Spleen (tissue), 13 donors: ENCODE results near the gene DDX60. TPM values are rescaled to one million over a fixed set of nuclear protein-coding genes. Genes with fewer than 3 reads are reported as not detected.

Experiments
- DNase-seq: peaks from one replicate; pipeline ENCODE4 v3.0.0-alpha.2; 2020
- H3K27ac ChIP-seq, 8 donors: fragments of 200-600 bp; sonication (generic) in 7 of 8; 1 replicate in 4 of 8; 2 replicates in 4 of 8; pipeline versions ENCODE4 v1.5.0 to v1.8.0; 2016 to 2021; ENCODE audit warnings: inconsistent platforms in 4 of 8, mild to moderate bottlenecking in 4 of 8, moderate library complexity in 1 of 8
- H3K27me3 ChIP-seq, 7 donors: fragments of 200-600 bp; sonication (generic) in 6 of 7; replicated peaks in 1 of 7; 1 replicate in 4 of 7; 2 replicates in 3 of 7; pipeline versions ENCODE4 v1.5.0 to v1.8.0; 2016 to 2021; ENCODE audit warnings: inconsistent platforms in 3 of 7, mild to moderate bottlenecking in 1 of 7
- H3K36me3 ChIP-seq, 6 donors: fragments of 200-600 bp; sonication (generic) in 5 of 6; 1 replicate in 4 of 6; 2 replicates in 2 of 6; pipeline versions ENCODE4 v1.5.0 to v1.8.0; 2016 to 2021; ENCODE audit warnings: inconsistent platforms in 2 of 6
- H3K4me1 ChIP-seq, 6 donors: fragments of 200-600 bp; sonication (generic) in 5 of 6; 1 replicate in 3 of 6; 2 replicates in 3 of 6; pipeline versions ENCODE4 v1.5.0 to v1.8.0; 2016 to 2021; ENCODE audit warnings: inconsistent platforms in 3 of 6
- H3K4me3 ChIP-seq, 8 donors: fragments of 200-600 bp; sonication (generic) in 7 of 8; 1 replicate in 4 of 8; 2 replicates in 4 of 8; pipeline versions ENCODE4 v1.5.0 to v1.8.0; 2016 to 2021; ENCODE audit warnings: inconsistent platforms in 4 of 8, mild to moderate bottlenecking in 4 of 8, moderate library complexity in 2 of 8
- H3K9me3 ChIP-seq, 8 donors: fragments of 200-600 bp; sonication (generic) in 7 of 8; 1 replicate in 4 of 8; 2 replicates in 4 of 8; pipeline versions ENCODE4 v1.5.0 to v1.8.0; 2016 to 2021; ENCODE audit warnings: inconsistent platforms in 4 of 8
- POLR2A ChIP-seq, 3 donors: fragments of 450-650 bp; IDR thresholded peaks; one replicate each; pipeline ENCODE4 v1.5.1; 2017; ENCODE audit warnings: antibody characterized with exemption in 3 of 3, mild to moderate bottlenecking in 1 of 3
- POLR2AphosphoS5 ChIP-seq, 3 donors: sonication (generic); formaldehyde crosslinking; IDR thresholded peaks; one replicate each; pipeline ENCODE4 v1.5.1; 2017; ENCODE audit warnings: antibody characterized with exemption in 3 of 3
- whole genome bisulfite sequencing, 5 donors: extraction: QIAGEN DNeasy Blood & Tissue Kit in 3 of 5; methylation state at CpG; one replicate each; pipeline versions ENCODE4 v1.1.5 to v1.1.7; 2013 to 2018; 5-methylcytosine and 5-hydroxymethylcytosine counted together
- intact Hi-C: fragments of 100-400 bp; cut with DNase I; formaldehyde crosslinking; loops from one replicate; pipeline ENCODE4 v1.15.0; 2023; ENCODE audit warnings: low total_unique reads
- long read RNA-seq, 2 donors: transcript quantifications; one replicate each; lab custom pipeline, GENCODE V29; 2026
- polyA plus RNA-seq, 3 donors: library from polyadenylated mRNA; stranded (reverse); fragments of 200-250 nt; gene quantifications; one replicate each; pipeline ENCODE4 v1.2.1, GENCODE V29; 2013
- total RNA-seq, 7 donors: library from RNA; depleted of rRNA in 3 of 7; stranded (reverse); fragments of >200 nt in 3 of 7; fragmentation: NEBNext Ultra II Directional in 4 of 7; extraction: Animal tissue kit (Norgen Biotek cat#: 25700) in 4 of 7; gene quantifications; one replicate each; pipeline versions ENCODE4 v1.1.0 to v1.2.1, GENCODE V29; 2016 to 2021
- TF ChIP-seq, protein P1 (sequence below), 11 experiments: fragments of 200-600 bp in 7 of 11; fragments of 450-650 bp in 4 of 11; sonication (generic) in 4 of 11; IDR thresholded peaks in 8 of 11; conservative IDR thresholded peaks in 3 of 11; 1 replicate in 7 of 11; 2 replicates in 4 of 11; pipeline versions ENCODE4 v1.4.0 to v1.8.0; 2016 to 2021; ENCODE audit warnings: antibody characterized with exemption in 11 of 11, inconsistent platforms in 4 of 11, mild to moderate bottlenecking in 1 of 11
- donor health status: healthy with polysubstance abuse.
- donor health status: DM: no; HTN: no; CAD: no; lungs with moderate emphysema.
- donor health status: DM: no; HTN: no; CAD: no.
- donor health status: Bipolar disorder and iron deficiency.
- donor health status: healthy.
- donor health status: DM: no; HTN: no; CAD: no.
- donor health status: DM: yes; HTN: yes; CAD: no.

The DDX60 gene
- total RNA-seq (10 to 100 TPM; 32.6 to 56.2 (median 45.2) TPM), polyA plus RNA-seq (10 to 100 TPM in 2 of 3 donors, 1 to 10 TPM in 1; 7.5 to 10.3 (median 10.1) TPM)
- long read RNA-seq, donor 1 = 0 reads
- long read RNA-seq, donor 2, full-length matches to known transcripts = 1 of 1 reads
- long read RNA-seq, donor 2, partial matches to known transcripts = 0 of 1 reads
- long read RNA-seq, donor 2, other reads (novel, unspliced or antisense) = 0 of 1 reads

DNA sequence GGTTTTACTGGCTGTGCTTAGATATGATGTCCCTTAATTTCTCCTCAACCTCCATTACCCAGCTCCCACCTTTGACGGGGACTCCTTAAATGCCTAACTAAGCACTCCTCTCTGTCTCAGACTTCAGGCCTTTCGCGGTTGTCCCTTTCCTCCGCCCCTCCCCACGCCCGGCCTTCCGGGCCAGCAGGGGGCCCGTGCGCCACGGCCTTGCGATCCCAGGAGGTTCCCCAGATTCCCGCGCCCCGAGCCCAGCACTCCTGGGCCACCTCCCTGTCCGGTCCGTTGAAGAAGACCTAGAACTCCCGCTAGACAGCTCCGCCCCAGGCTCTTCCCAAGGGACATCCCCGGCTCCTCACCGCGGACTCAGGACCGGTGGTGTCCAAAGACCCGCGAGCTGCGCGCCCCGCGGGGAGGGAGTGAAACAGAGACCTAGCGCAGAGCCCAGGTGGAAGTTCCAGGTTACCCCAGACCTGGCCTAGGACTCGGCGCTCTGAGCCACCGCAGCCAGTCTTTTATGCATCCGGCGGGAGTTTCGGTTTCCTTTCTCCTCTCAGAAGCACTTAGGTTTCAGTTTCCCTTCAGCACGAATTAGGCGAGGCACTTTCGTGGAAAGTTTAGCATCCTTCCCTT, at the start of gene DDX60:
Gene DDX60 (minus strand): TSS at position 487 of the 630 bp plus-strand sequence. CDS start 7,493 bp downstream, outside the sequence.
- TF ChIP-seq, protein P1, sequence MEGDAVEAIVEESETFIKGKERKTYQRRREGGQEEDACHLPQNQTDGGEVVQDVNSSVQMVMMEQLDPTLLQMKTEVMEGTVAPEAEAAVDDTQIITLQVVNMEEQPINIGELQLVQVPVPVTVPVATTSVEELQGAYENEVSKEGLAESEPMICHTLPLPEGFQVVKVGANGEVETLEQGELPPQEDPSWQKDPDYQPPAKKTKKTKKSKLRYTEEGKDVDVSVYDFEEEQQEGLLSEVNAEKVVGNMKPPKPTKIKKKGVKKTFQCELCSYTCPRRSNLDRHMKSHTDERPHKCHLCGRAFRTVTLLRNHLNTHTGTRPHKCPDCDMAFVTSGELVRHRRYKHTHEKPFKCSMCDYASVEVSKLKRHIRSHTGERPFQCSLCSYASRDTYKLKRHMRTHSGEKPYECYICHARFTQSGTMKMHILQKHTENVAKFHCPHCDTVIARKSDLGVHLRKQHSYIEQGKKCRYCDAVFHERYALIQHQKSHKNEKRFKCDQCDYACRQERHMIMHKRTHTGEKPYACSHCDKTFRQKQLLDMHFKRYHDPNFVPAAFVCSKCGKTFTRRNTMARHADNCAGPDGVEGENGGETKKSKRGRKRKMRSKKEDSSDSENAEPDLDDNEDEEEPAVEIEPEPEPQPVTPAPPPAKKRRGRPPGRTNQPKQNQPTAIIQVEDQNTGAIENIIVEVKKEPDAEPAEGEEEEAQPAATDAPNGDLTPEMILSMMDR (IDR thresholded peaks at IDR 0.05 in 8 of 11, conservative IDR thresholded peaks at IDR 0.05 in 3 of 11) = peak; percentile 15 to 55 (median 44)
- TF ChIP-seq POLR2A (IDR thresholded peaks at IDR 0.05) (peak in 1 of 3 donors; percentile 54), POLR2AphosphoS5 (IDR thresholded peaks at IDR 0.05) (peak; percentile 92 to 93 (median 92))
- intact Hi-C loops = loop anchor here (10.0 kb wide), 1 partner anchor 166 kb away; the partner anchor contains the start of gene DDX60L
- peak within 1 kb of the TSS; percentile 96 to 99 (median 97) for H3K27ac ChIP-seq
- peak; percentile 94 for DNase-seq
- H3K9me3 ChIP-seq = no peaks in the 10 kb centered on the region
- H3K36me3 ChIP-seq = no peaks in the 10 kb centered on the region
- no peaks in the 10 kb centered on the region for H3K27me3 ChIP-seq
- WGBS, 5 donors = 1% methylated on average over 35 to 38 of the region's 38 CpGs
- peak within 1 kb of the TSS; percentile 51 to 76 (median 62) for H3K4me3 ChIP-seq
- peaks cover 7 to 44% (median 21%) of the 10 kb centered on the region in 6 donors for H3K4me1 ChIP-seq

- H3K4me3 ChIP-seq = no peak overlapping the region
- peaks cover 0 to 90% (median 27%) of the 10 kb centered on the region in 6 donors for H3K36me3 ChIP-seq
- H3K27ac ChIP-seq = no peak overlapping the region
- H3K27me3 ChIP-seq = no peaks in the 10 kb centered on the region
- no peaks in the 10 kb centered on the region for H3K4me1 ChIP-seq
- intact Hi-C loops = no loop called here
- WGBS, 5 donors = 90 to 98% (median 92%) methylated on average over 3 of the region's 3 CpGs
- no peak for DNase-seq
- H3K9me3 ChIP-seq = peaks cover 0 to 14% (median 0%) of the 10 kb centered on the region in 8 donors
- TF ChIP-seq, protein P1 (IDR thresholded peaks at IDR 0.05 in 8 of 11, conservative IDR thresholded peaks at IDR 0.05 in 3 of 11) = no peak
- TF ChIP-seq POLR2A (IDR thresholded peaks at IDR 0.05) (no peak), POLR2AphosphoS5 (IDR thresholded peaks at IDR 0.05) (no peak)
These were observed 48.5 kb upstream of the DDX60 start for GRCh38 chr4:168367065-168367464.

DNA sequence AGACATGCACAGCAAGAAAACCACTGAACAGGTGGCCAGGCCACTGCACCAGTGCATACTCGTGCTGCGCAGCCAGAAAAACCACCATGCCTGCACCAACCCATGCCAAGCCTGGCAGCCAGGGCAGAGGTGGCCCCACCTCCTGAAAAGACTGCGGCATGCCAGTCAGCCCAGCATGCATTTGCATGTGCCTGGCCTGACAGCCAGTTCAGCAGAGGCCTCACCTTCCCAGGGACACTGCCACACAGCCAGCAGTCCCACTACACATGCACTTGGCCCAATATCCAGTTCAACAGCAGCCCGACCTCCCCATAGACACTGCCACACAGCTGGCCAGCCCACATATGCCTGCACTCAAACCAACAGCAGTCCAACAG, 43.5 kb upstream of the DDX60 start:
- peaks cover 0 to 14% (median 0%) of the 10 kb centered on the region in 8 donors for H3K9me3 ChIP-seq
- intact Hi-C loops = no loop called here
- WGBS, 5 donors = 63 to 80% (median 75%) methylated on average over 3 to 4 of the region's 4 CpGs
- no peak overlapping the region for H3K4me3 ChIP-seq
- peaks cover 3 to 91% (median 47%) of the 10 kb centered on the region in 6 donors for H3K36me3 ChIP-seq
- no peak overlapping the region for H3K27ac ChIP-seq
- H3K4me1 ChIP-seq = no peaks in the 10 kb centered on the region
- TF ChIP-seq, protein P1 (IDR thresholded peaks at IDR 0.05 in 8 of 11, conservative IDR thresholded peaks at IDR 0.05 in 3 of 11) = no peak
- TF ChIP-seq POLR2A (IDR thresholded peaks at IDR 0.05) (no peak), POLR2AphosphoS5 (IDR thresholded peaks at IDR 0.05) (no peak)
- no peak for DNase-seq
- H3K27me3 ChIP-seq = no peaks in the 10 kb centered on the region

- Histone ChIP-seq H3K36me3 (peaks cover 3 to 91% (median 50%) of the 10 kb centered on the region in 6 donors), H3K4me1 (no peaks in the 10 kb centered on the region), H3K9me3 (peaks cover 0 to 11% (median 0%) of the 10 kb centered on the region in 8 donors), H3K27ac (no peak overlapping the region), H3K4me3 (no peak overlapping the region), H3K27me3 (no peaks in the 10 kb centered on the region)
- no peak for TF ChIP-seq POLR2AphosphoS5 (IDR thresholded peaks at IDR 0.05)
- WGBS, 5 donors = 86 to 98% (median 96%) methylated on average over 2 of the region's 2 CpGs
- DNase-seq = no peak
- intact Hi-C loops = no loop called here
These were observed 42.9 kb upstream of the DDX60 start for GRCh38 chr4:168361365-168362024.
